Esophagus mucosa (tissue), 1 donor: ENCODE measurements around the gene SMIM36. TPM values are rescaled to one million over a fixed set of nuclear protein-coding genes. Genes with fewer than 3 reads are reported as not detected.
"Not testable (repeated sequence)": the region's sequence is repeated elsewhere in the genome, so short reads cannot be mapped to it uniquely, and the experiment has no call there.

Source experiments
- ATAC-seq: fragments of 200-7000 bp; cut with Tn5 transposase; one replicate; pipeline ENCODE4 v1.9.1; 2020
- total RNA-seq: library from RNA; stranded (reverse); gene quantifications from one replicate; pipeline ENCODE4 v1.2.4, GENCODE V29; 2023
- donor health status: DM: yes; HTN: yes; CAD: no.

The SMIM36 gene
- total RNA-seq, 1 donor from 2014 or later = not detected

- ATAC-seq = peak; percentile 53
Measured at GRCh38 chr17:55433029-55433628, 78.1 kb downstream of the SMIM36 start.

- ATAC-seq = no peak
Measured at GRCh38 chr17:55432358-55433028, 78.8 kb downstream of the SMIM36 start.

- ATAC-seq = not testable (repeated sequence)
Measured at GRCh38 chr17:55431914-55432313, 79.3 kb downstream of the SMIM36 start.

- ATAC-seq = no peak
Measured at GRCh38 chr17:55430541-55431288, 80.5 kb downstream of the SMIM36 start.

- ATAC-seq = no peak
Measured at GRCh38 chr17:55427587-55427882, 83.7 kb downstream of the SMIM36 start.

- ATAC-seq = no peak
Measured at GRCh38 chr17:55426851-55427586, 84.2 kb downstream of the SMIM36 start.

- ATAC-seq = no peak
Measured at GRCh38 chr17:55424893-55425540, 86.2 kb downstream of the SMIM36 start.

- ATAC-seq = no peak
Measured at GRCh38 chr17:55423535-55423934, 87.7 kb downstream of the SMIM36 start.

- ATAC-seq = not testable (repeated sequence)
Measured at GRCh38 chr17:55422828-55423164, 88.5 kb downstream of the SMIM36 start.

GRCh38 chr17:55421179-55421934 is 89.9 kb downstream of the SMIM36 start, which contains the start of gene MMD:
Gene MMD, minus strand, starts transcription at chr17:55421835. Its CDS starts 140 bp downstream, at chr17:55421695.
- ATAC-seq = peak; percentile 17

- ATAC-seq = peak; percentile 1
Measured at GRCh38 chr17:55420776-55421178, 90.5 kb downstream of the SMIM36 start.

GRCh38 chr17:55420067-55420775 is 91.0 kb downstream of the SMIM36 start:
- no peak for ATAC-seq

GRCh38 chr17:55418369-55419268 is 92.6 kb downstream of the SMIM36 start:
- ATAC-seq = no peak

GRCh38 chr17:55417411-55418268 is 93.6 kb downstream of the SMIM36 start:
- ATAC-seq = no peak

GRCh38 chr17:55416470-55417052 is 94.7 kb downstream of the SMIM36 start:
- no peak for ATAC-seq

GRCh38 chr17:55416000-55416399 is 95.3 kb downstream of the SMIM36 start:
- ATAC-seq = no peak

- ATAC-seq = no peak
Measured at GRCh38 chr17:55414983-55415382, 96.3 kb downstream of the SMIM36 start.

GRCh38 chr17:55413825-55414489 is 97.3 kb downstream of the SMIM36 start:
- no peak for ATAC-seq
